Measurements from ENCODE around the gene RPS26. TPM values are rescaled to one million over a fixed set of nuclear protein-coding genes. Genes with fewer than 3 reads are reported as not detected.

RPS26 gene
- 1,000 to 10,000 TPM in 1 of 4 donors, 100 to 1,000 TPM in 3; 564 to 1,937 (median 779) TPM for total RNA-seq

- peak in 5 of 6 experiments; percentile 34 to 52 (median 43) for TF ChIP-seq CTCF (IDR thresholded peaks at IDR 0.05)
- TF ChIP-seq POLR2A (IDR thresholded peaks at IDR 0.05): peak; percentile 89 to 95
- Histone ChIP-seq H3K36me3 (peaks cover 0 to 30% (median 0%) of the 10 kb centered on the region in 3 donors), H3K27me3 (no peaks in the 10 kb centered on the region), H3K4me1 (peaks cover 0 to 19% (median 2%) of the 10 kb centered on the region in 4 donors), H3K27ac (peak within 1 kb of the TSS; percentile 88 to 91 (median 89)), H3K9me3 (no peaks in the 10 kb centered on the region), H3K4me3 (peak within 1 kb of the TSS; percentile 60 to 88 (median 72))
- peak; percentile 93 to 97 (median 94) for DNase-seq
These were observed at the start of gene RPS26 for GRCh38 chr12:56041552-56042429. TSS of gene RPS26 (plus strand) at chr12:56041918. CDS start at chr12:56042167, 249 bp downstream.

GRCh38 chr12:55993230-55993853 is 48.4 kb upstream of the RPS26 start:
- H3K4me3 ChIP-seq: no peak overlapping the region
- no peak for DNase-seq
- H3K4me1 ChIP-seq: peaks cover 0 to 13% (median 0%) of the 10 kb centered on the region in 4 donors
- H3K27me3 ChIP-seq: no peaks in the 10 kb centered on the region
- peak overlapping the region in 1 of 4 donors; percentile 16 for H3K27ac ChIP-seq
- H3K9me3 ChIP-seq: no peaks in the 10 kb centered on the region
- no peak for TF ChIP-seq POLR2A (IDR thresholded peaks at IDR 0.05)
- no peak for TF ChIP-seq CTCF (IDR thresholded peaks at IDR 0.05)
- peaks cover 0 to 58% (median 0%) of the 10 kb centered on the region in 3 donors for H3K36me3 ChIP-seq

- no peak for DNase-seq
- H3K4me3 ChIP-seq: no peak overlapping the region
- no peaks in the 10 kb centered on the region for H3K27me3 ChIP-seq
- H3K4me1 ChIP-seq: peaks cover 0 to 25% (median 0%) of the 10 kb centered on the region in 4 donors
- H3K36me3 ChIP-seq: peaks cover 0 to 37% (median 0%) of the 10 kb centered on the region in 3 donors
- no peak for TF ChIP-seq CTCF (IDR thresholded peaks at IDR 0.05)
- no peak for TF ChIP-seq POLR2A (IDR thresholded peaks at IDR 0.05)
- no peaks in the 10 kb centered on the region for H3K9me3 ChIP-seq
- H3K27ac ChIP-seq: peak overlapping the region in 1 of 4 donors; percentile 75
These were observed 46.4 kb upstream of the RPS26 start for GRCh38 chr12:55995366-55995765.

- H3K27ac ChIP-seq: peak overlapping the region; percentile 55 to 84 (median 72)
- H3K4me1 ChIP-seq: peaks cover 0 to 31% (median 0%) of the 10 kb centered on the region in 4 donors
- peak overlapping the region; percentile 26 to 75 (median 58) for H3K4me3 ChIP-seq
- no peaks in the 10 kb centered on the region for H3K9me3 ChIP-seq
- peak in 2 of 3 donors; percentile 60 to 82 for DNase-seq
- peaks cover 0 to 29% (median 0%) of the 10 kb centered on the region in 3 donors for H3K36me3 ChIP-seq
- TF ChIP-seq POLR2A (IDR thresholded peaks at IDR 0.05) (no peak), CTCF (IDR thresholded peaks at IDR 0.05) (peak; percentile 81 to 95 (median 92))
- no peaks in the 10 kb centered on the region for H3K27me3 ChIP-seq
These were observed 45.5 kb upstream of the RPS26 start for GRCh38 chr12:55996201-55996714.

GRCh38 chr12:55996715-55997534 is 44.8 kb upstream of the RPS26 start, which contains the start of gene SUOX:
TSS of gene SUOX (plus strand) at chr12:55997276. CDS start at chr12:56002222, 4,946 bp downstream.
- peak within 1 kb of the TSS; percentile 26 to 75 (median 58) for H3K4me3 ChIP-seq
- H3K36me3 ChIP-seq: peaks cover 0 to 22% (median 0%) of the 10 kb centered on the region in 3 donors
- no peaks in the 10 kb centered on the region for H3K9me3 ChIP-seq
- TF ChIP-seq CTCF (IDR thresholded peaks at IDR 0.05) (no peak), POLR2A (IDR thresholded peaks at IDR 0.05) (peak; percentile 67 to 73)
- H3K27me3 ChIP-seq: no peaks in the 10 kb centered on the region
- H3K4me1 ChIP-seq: peaks cover 0 to 32% (median 0%) of the 10 kb centered on the region in 4 donors
- H3K27ac ChIP-seq: peak within 1 kb of the TSS; percentile 55 to 84 (median 72)
- peak; percentile 82 to 97 (median 95) for DNase-seq

Data from Peyer's patch (tissue), 4 donors.